Measurements from ENCODE around the gene TNRC6C. TPM values are rescaled to one million over a fixed set of nuclear protein-coding genes. Genes with fewer than 3 reads are reported as not detected.

Gene TNRC6C
- total and polyA plus RNA-seq, 2 of the 13 experiments (the other 11 are each of a cell fraction or from before 2014, with no cell fraction given), result 0.66 to 4.9 TPM

GRCh38 chr17:78127888-78128550 lies 169.5 kb downstream of the TNRC6C start (continued):
- TF ChIP-seq, protein P1, sequence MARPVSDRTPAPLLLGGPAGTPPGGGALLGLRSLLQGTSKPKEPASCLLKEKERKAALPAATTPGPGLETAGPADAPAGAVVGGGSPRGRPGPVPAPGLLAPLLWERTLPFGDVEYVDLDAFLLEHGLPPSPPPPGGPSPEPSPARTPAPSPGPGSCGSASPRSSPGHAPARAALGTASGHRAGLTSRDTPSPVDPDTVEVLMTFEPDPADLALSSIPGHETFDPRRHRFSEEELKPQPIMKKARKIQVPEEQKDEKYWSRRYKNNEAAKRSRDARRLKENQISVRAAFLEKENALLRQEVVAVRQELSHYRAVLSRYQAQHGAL (CRISPR knock-in tag; IDR thresholded peaks at IDR 0.05; ENCODE audit: not compliant biosample characterization), result peak; percentile 30
- TF ChIP-seq NFYC (CRISPR knock-in tag; IDR thresholded peaks at IDR 0.05) (no peak), SNAPC4 (CRISPR knock-in tag; IDR thresholded peaks at IDR 0.05) (no peak), ZNF281 (CRISPR knock-in tag; IDR thresholded peaks at IDR 0.05; ENCODE audit: borderline replicate concordance) (no peak), HOXA9 (CRISPR knock-in tag; IDR thresholded peaks at IDR 0.05; ENCODE audit: borderline replicate concordance) (no peak), CBX1 (IDR thresholded peaks at IDR 0.05; ENCODE audit: low read depth) (no peak), DZIP1 (CRISPR knock-in tag; IDR thresholded peaks at IDR 0.05) (no peak)
- TF ChIP-seq, protein P2, sequence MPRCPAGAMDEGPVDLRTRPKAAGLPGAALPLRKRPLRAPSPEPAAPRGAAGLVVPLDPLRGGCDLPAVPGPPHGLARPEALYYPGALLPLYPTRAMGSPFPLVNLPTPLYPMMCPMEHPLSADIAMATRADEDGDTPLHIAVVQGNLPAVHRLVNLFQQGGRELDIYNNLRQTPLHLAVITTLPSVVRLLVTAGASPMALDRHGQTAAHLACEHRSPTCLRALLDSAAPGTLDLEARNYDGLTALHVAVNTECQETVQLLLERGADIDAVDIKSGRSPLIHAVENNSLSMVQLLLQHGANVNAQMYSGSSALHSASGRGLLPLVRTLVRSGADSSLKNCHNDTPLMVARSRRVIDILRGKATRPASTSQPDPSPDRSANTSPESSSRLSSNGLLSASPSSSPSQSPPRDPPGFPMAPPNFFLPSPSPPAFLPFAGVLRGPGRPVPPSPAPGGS (CRISPR knock-in tag; IDR thresholded peaks at IDR 0.05), result peak; percentile 55
